K562 (cell line): ENCODE measurements around the gene JPH3. TPM values are rescaled to one million over a fixed set of nuclear protein-coding genes. Genes with fewer than 3 reads are reported as not detected.

Source experiments
- ATAC-seq: fragments of 200-7000 bp; cut with Tn5 transposase; 3 replicates; pipeline ENCODE4 v1.9.1; 2020; ENCODE audit warnings: moderate library complexity
- BruUV-seq: library from RNA; stranded (reverse); fragments of 400-500 nt; replicated peaks from 2 replicates; lab custom pipeline; 2021; lab: Mats Ljungman, UMichigan
- CTCF ChIA-PET: fragments of 300-600 bp; formaldehyde crosslinking; extraction: SDS; loops from one replicate; lab custom pipeline; 2021; ENCODE audit warnings: low intra/inter-chr PET ratio; lab: Yijun Ruan, JAX
- POLR2A ChIA-PET: fragments of 300-600, 350-650 bp; sonication (Branson Sonifier 250); formaldehyde crosslinking; extraction: SDS; loops from one replicate; lab custom pipeline; 2021; ENCODE audit warnings: antibody characterized with exemption, inconsistent platforms; lab: Yijun Ruan, JAX
- DNase-seq, 4 experiments: peaks; one replicate each; pipeline versions ENCODE4 v3.0.0 to v3.0.0-alpha.2; 2011 to 2018; ENCODE audit warnings: low spot score in 3 of 4, mixed read lengths in 3 of 4; ENCODE audit errors: extremely low read depth in 1 of 4
- FAIRE-seq: peaks from 2 replicates; lab custom pipeline; 2011; peaks lifted over from hg19 to GRCh38; lab: Jason Lieb, UNC
- H2AFZ ChIP-seq: 2 replicates; pipeline ENCODE4 v1.6.0; 2011; ENCODE audit warnings: low read depth, low read length, control low read depth, inconsistent platforms
- H3K27ac ChIP-seq: fragments of 200-600 bp; 3 replicates; pipeline ENCODE4 v1.8.0; 2011; ENCODE audit warnings: low read depth, mild to moderate bottlenecking, control low read depth, inconsistent platforms, low read length, moderate library complexity, mixed read lengths; ENCODE audit errors: extremely low read depth
- H3K27me3 ChIP-seq, 2 experiments: fragments of 300-600 bp in 1 of 2; 2 replicates in 1 of 2; 3 replicates in 1 of 2; pipeline versions ENCODE4 v1.6.0 to v1.8.0; 2011; ENCODE audit warnings: inconsistent platforms in 2 of 2, low read length in 2 of 2, mild to moderate bottlenecking in 1 of 2, mixed read lengths in 1 of 2, moderate library complexity in 1 of 2; ENCODE audit not compliant: control insufficient read depth in 2 of 2, insufficient read depth in 2 of 2
- H3K36me3 ChIP-seq: fragments of 300-600 bp; 3 replicates; pipeline ENCODE4 v1.8.0; 2011; ENCODE audit warnings: mild to moderate bottlenecking, low read length, inconsistent platforms; ENCODE audit not compliant: control insufficient read depth, insufficient read depth
- H3K4me1 ChIP-seq, 2 experiments: fragments of 200-600 bp in 1 of 2; replicated peaks in 1 of 2; 2 replicates in 1 of 2; 3 replicates in 1 of 2; pipeline versions ENCODE4 v1.5.1 to v1.8.0; 2011; ENCODE audit warnings: inconsistent platforms in 2 of 2, low read length in 2 of 2, mild to moderate bottlenecking in 1 of 2, mixed read lengths in 1 of 2, moderate library complexity in 1 of 2; ENCODE audit not compliant: control insufficient read depth in 2 of 2, insufficient read depth in 2 of 2
- H3K4me2 ChIP-seq: 2 replicates; pipeline ENCODE4 v1.6.1; 2011; ENCODE audit warnings: low read length, control low read depth, inconsistent platforms, mixed read lengths; ENCODE audit not compliant: insufficient read depth
- H3K4me3 ChIP-seq: fragments of 200-600 bp; sonication (generic), shearing (Covaris generic); 2 replicates; pipeline ENCODE4 v1.5.1; 2016; ENCODE audit warnings: control low read depth, inconsistent platforms
- H3K79me2 ChIP-seq: fragments of 200-600 bp; 3 replicates; pipeline ENCODE4 v1.8.0; 2011; ENCODE audit warnings: low read length, inconsistent platforms; ENCODE audit not compliant: control insufficient read depth, insufficient read depth
- H3K9ac ChIP-seq, 2 experiments: 2 replicates each; pipeline versions ENCODE4 v1.6.0 to v1.6.1; 2011; ENCODE audit warnings: low read depth in 2 of 2, low read length in 2 of 2, control low read depth in 1 of 2, inconsistent platforms in 1 of 2, mild to moderate bottlenecking in 1 of 2, mixed read lengths in 1 of 2; ENCODE audit not compliant: insufficient read depth in 1 of 2
- H3K9me1 ChIP-seq: one replicate; pipeline ENCODE4 v1.6.0; 2011; ENCODE audit warnings: inconsistent platforms, mild to moderate bottlenecking, low read length, moderate library complexity; ENCODE audit not compliant: control insufficient read depth, insufficient read depth
- H3K9me3 ChIP-seq: replicated peaks from 2 replicates; pipeline ENCODE4 v1.5.1; 2011; ENCODE audit warnings: low read depth, low read length, inconsistent platforms; ENCODE audit not compliant: control insufficient read depth, insufficient read depth
- H4K20me1 ChIP-seq: replicated peaks from 2 replicates; pipeline ENCODE4 v1.6.1; 2011; ENCODE audit warnings: low read length, inconsistent platforms, mixed read lengths; ENCODE audit not compliant: control insufficient read depth, insufficient read depth
- BRF1 ChIP-seq: IDR thresholded peaks from 3 replicates; pipeline ENCODE4 v1.6.1; 2011; ENCODE audit warnings: borderline replicate concordance, mild to moderate bottlenecking; ENCODE audit not compliant: insufficient read length; ENCODE audit errors: extremely low read depth
- HMGN3 ChIP-seq: IDR thresholded peaks from 2 replicates; pipeline ENCODE4 v1.6.1; 2011; ENCODE audit warnings: borderline replicate concordance, low read depth, mild to moderate bottlenecking, mixed read lengths, low read length; ENCODE audit not compliant: insufficient read length; ENCODE audit errors: extremely low read depth
- KLF1 ChIP-seq: fragments of 450-650 bp; IDR thresholded peaks from 2 replicates; pipeline ENCODE4 v1.6.1; 2016; ENCODE audit warnings: missing genetic modification characterization, missing compliant biosample characterization
- MYC ChIP-seq, 2 experiments: fragments of 250-450 bp in 1 of 2; sonication (Bioruptor Pico) in 1 of 2; IDR thresholded peaks; 2 replicates each; pipeline versions ENCODE4 v1.5.1 to v1.6.1; 2012 to 2021; ENCODE audit warnings: low read depth in 2 of 2, borderline replicate concordance in 1 of 2, improper control_type of control experiment in 1 of 2, low read length in 1 of 2, mild to moderate bottlenecking in 1 of 2, moderate library complexity in 1 of 2
- PTBP1 ChIP-seq: fragments of 200-400 bp; formaldehyde crosslinking; IDR thresholded peaks from 2 replicates; pipeline ENCODE4 v1.6.1; 2017; ENCODE audit warnings: low read depth, low read length
- TSC22D4 ChIP-seq: fragments of 450-650 bp; IDR thresholded peaks from 2 replicates; pipeline ENCODE4 v1.6.1; 2016; ENCODE audit warnings: missing genetic modification characterization, missing biosample characterization, control low read depth
- ZNF324 ChIP-seq: fragments of 250-450 bp; sonication (Bioruptor Pico); IDR thresholded peaks from 2 replicates; pipeline ENCODE4 v1.4.0; 2020; ENCODE audit warnings: mild to moderate bottlenecking
- WGBS: fragments of 100-300 bp; shearing (Covaris generic); methylation state at CpG from one replicate; pipeline ENCODE4 v1.1.6; 2016; ENCODE audit warnings: low coverage, mixed read lengths; ENCODE audit not compliant: insufficient coverage; ENCODE audit errors: missing lambda C conversion rate; 5-methylcytosine and 5-hydroxymethylcytosine counted together
- in situ Hi-C: fragments of 300-500 bp; cut with MboI; formaldehyde crosslinking; loops from 4 replicates; pipeline ENCODE4 v1.15.0; 2018; ENCODE audit warnings: inconsistent platforms, mixed read lengths
- intact Hi-C: fragments of 100-400 bp; cut with micrococcal nuclease; formaldehyde crosslinking; loops from 2 replicates; pipeline ENCODE4 v1.14.2; 2022
- polyA plus RNA-seq, 8 experiments: library from polyadenylated mRNA; depleted of rRNA in 4 of 8; stranded (reverse) in 5 of 8; unstranded in 3 of 8; fragments of >200 nt; fragmentation: Nextera tagmentation in 2 of 8; fragmentation: Illumina TruSeq in 1 of 8; extraction: Ambion mirVana in 2 of 8; extraction: Trizol in 1 of 8; gene quantifications; 2 replicates each; pipeline versions ENCODE4 v1.2.1 to v1.2.3, GENCODE V29; 2011 to 2014; ENCODE audit warnings: inconsistent platforms in 1 of 8, missing spikeins in 1 of 8
- total RNA-seq, 7 experiments: library from RNA; depleted of rRNA in 6 of 7; stranded (reverse); fragments of >200 nt in 6 of 7; fragmentation: Illumina TruSeq in 2 of 7; extraction: Trizol in 2 of 7; gene quantifications; 2 replicates each; pipeline versions ENCODE4 v1.2.1 to v1.2.3, GENCODE V29; 2011 to 2021; ENCODE audit warnings: low replicate concordance in 1 of 7

The JPH3 gene
- total and polyA plus RNA-seq, 9 of the 15 experiments (the other 6 are each of a cell fraction or from before 2014, with no cell fraction given), result 0.01 TPM; not detected in 8

- 96% methylated on average over 39 of the region's 49 CpGs for WGBS
- no peaks in the 10 kb centered on the region for H3K9me3 ChIP-seq
- no peak overlapping the region for H2AFZ ChIP-seq
- ATAC-seq, result no peak
- in situ Hi-C loops, result no loop called here
- no peak overlapping the region for H3K4me3 ChIP-seq
- TF ChIP-seq HMGN3, result peak; percentile 14
- TF ChIP-seq TSC22D4 (tag), result no peak
- TF ChIP-seq KLF1 (tag), result no peak
- no peak for TF ChIP-seq BRF1
- no peak for TF ChIP-seq MYC (IDR thresholded peaks at IDR 0.05; ENCODE audit: low read depth, low read length)
- no peak for TF ChIP-seq MYC (CRISPR knock-in tag; IDR thresholded peaks at IDR 0.05; ENCODE audit: borderline replicate concordance, low read depth)
- no peak for TF ChIP-seq PTBP1
- no peak for TF ChIP-seq ZNF324 (CRISPR knock-in tag)
- TF ChIP-seq, all 486 proteins: peak for 1
- no peak overlapping the region for H3K27ac ChIP-seq
- H3K79me2 ChIP-seq, result no peaks in the 10 kb centered on the region
- no peak overlapping the region for H3K9ac ChIP-seq
- DNase-seq (no peak), FAIRE-seq (no peak)
- H3K36me3 ChIP-seq, result peaks cover 76% of the 10 kb centered on the region; the same call in 2 of the 3 replicates
- H3K4me2 ChIP-seq, result no peak overlapping the region
- POLR2A ChIA-PET, result interaction anchor here (2.1 kb wide), 1 partner anchor 12 kb away, joined by 4 read pairs; no protein-coding TSS in a partner anchor
- H3K9me1 ChIP-seq, result peaks cover 7% of the 10 kb centered on the region
- CTCF ChIA-PET, result no interaction called here
- H3K27me3 ChIP-seq, result no peaks in the 10 kb centered on the region
- no TSS peak for BruUV-seq
- H3K4me1 ChIP-seq, result peaks cover 0 to 26% of the 10 kb centered on the region in 2 experiments; a peak in 2 of 5 replicates
- H4K20me1 ChIP-seq, result no peaks in the 10 kb centered on the region; the same call in 1 of the 2 replicates
- intact Hi-C loops, result no loop called here
These were observed 106.8 kb downstream of the JPH3 start for GRCh38 chr16:87708881-87709638.
